Caco-2 (cell line): ENCODE data around the gene CSF3R. TPM values are rescaled to one million over a fixed set of nuclear protein-coding genes. Genes with fewer than 3 reads are reported as not detected.

Source experiments
- BruUV-seq: library from RNA; stranded (reverse); fragments of 400-500 nt; replicated peaks from 2 replicates; lab custom pipeline; 2021; lab: Mats Ljungman, UMichigan
- CTCF ChIA-PET: fragments of 300-600 bp; sonication (Branson Sonifier 250); formaldehyde crosslinking; loops from one replicate; lab custom pipeline; 2022; ENCODE audit warnings: antibody characterized with exemption; lab: Charles Lee
- POLR2A ChIA-PET: fragments of 300-600 bp; sonication (Branson Sonifier 250); formaldehyde crosslinking; loops from one replicate; lab custom pipeline; 2022; ENCODE audit warnings: antibody characterized with exemption; lab: Charles Lee
- DNase-seq, 2 experiments: peaks; one replicate each; pipeline versions ENCODE4 v3.0.0 to v3.0.0-alpha.2; 2020 to 2022
- H3K27me3 ChIP-seq: replicated peaks from 2 replicates; pipeline ENCODE4 v1.6.0; 2011; ENCODE audit warnings: low read length; ENCODE audit not compliant: control insufficient read depth, insufficient read depth
- H3K36me3 ChIP-seq: 2 replicates; pipeline ENCODE4 v1.5.1; 2011; ENCODE audit warnings: low read length; ENCODE audit not compliant: control insufficient read depth, insufficient read depth
- H3K4me1 ChIP-seq: fragments of 250-450 bp; sonication (Bioruptor Pico); 2 replicates; pipeline ENCODE4 v1.5.1; 2020; ENCODE audit warnings: mild to moderate bottlenecking
- H3K4me3 ChIP-seq: 2 replicates; pipeline ENCODE4 v1.5.1; 2011; ENCODE audit warnings: low read depth, mild to moderate bottlenecking, control low read depth, low read length
- H3K9me3 ChIP-seq: fragments of 250-450 bp; sonication (Bioruptor Pico); 2 replicates; pipeline ENCODE4 v1.5.1; 2020; ENCODE audit warnings: mild to moderate bottlenecking, moderate library complexity
- H3K27ac Mint-ChIP-seq: one replicate; pipeline ENCODE4 v1.8.0; 2022; ENCODE audit warnings: mixed read lengths; ENCODE audit not compliant: unreplicated experiment
- H3K27me3 Mint-ChIP-seq: one replicate; pipeline ENCODE4 v1.8.0; 2022; ENCODE audit warnings: mixed read lengths; ENCODE audit not compliant: insufficient read depth, unreplicated experiment
- H3K36me3 Mint-ChIP-seq: one replicate; pipeline ENCODE4 v1.8.0; 2022; ENCODE audit warnings: mild to moderate bottlenecking, mixed read lengths; ENCODE audit not compliant: insufficient read depth, unreplicated experiment
- H3K4me1 Mint-ChIP-seq: one replicate; pipeline ENCODE4 v1.8.0; 2022; ENCODE audit warnings: low read depth, mixed read lengths; ENCODE audit not compliant: unreplicated experiment
- H3K4me3 Mint-ChIP-seq: one replicate; pipeline ENCODE4 v1.8.0; 2022; ENCODE audit warnings: mild to moderate bottlenecking, moderate library complexity, mixed read lengths; ENCODE audit not compliant: unreplicated experiment
- H3K9me3 Mint-ChIP-seq: one replicate; pipeline ENCODE4 v1.8.0; 2022; ENCODE audit warnings: mixed read lengths; ENCODE audit not compliant: unreplicated experiment
- CTCF ChIP-seq, 2 experiments: fragments of 200-600 bp in 1 of 2; IDR thresholded peaks; 1 replicate in 1 of 2; 2 replicates in 1 of 2; pipeline versions ENCODE4 v1.5.1 to v1.8.0; 2011 to 2022; ENCODE audit warnings: antibody characterized with exemption in 1 of 2, control low read depth in 1 of 2, inconsistent platforms in 1 of 2, low read depth in 1 of 2, low read length in 1 of 2, mild to moderate bottlenecking in 1 of 2, moderate library complexity in 1 of 2; ENCODE audit not compliant: insufficient read depth in 1 of 2, severe bottlenecking in 1 of 2, unreplicated experiment in 1 of 2
- intact Hi-C: fragments of 100-400 bp; cut with micrococcal nuclease; formaldehyde crosslinking; loops from one replicate; pipeline ENCODE4 v1.10.0; 2022; ENCODE audit not compliant: unreplicated experiment
- total RNA-seq: library from RNA; stranded (reverse); gene quantifications from 2 replicates; pipeline ENCODE4 v1.2.3, GENCODE V29; 2022

CSF3R gene
- total RNA-seq, 1 experiment from 2014 or later, result 1.4 TPM

DNA sequence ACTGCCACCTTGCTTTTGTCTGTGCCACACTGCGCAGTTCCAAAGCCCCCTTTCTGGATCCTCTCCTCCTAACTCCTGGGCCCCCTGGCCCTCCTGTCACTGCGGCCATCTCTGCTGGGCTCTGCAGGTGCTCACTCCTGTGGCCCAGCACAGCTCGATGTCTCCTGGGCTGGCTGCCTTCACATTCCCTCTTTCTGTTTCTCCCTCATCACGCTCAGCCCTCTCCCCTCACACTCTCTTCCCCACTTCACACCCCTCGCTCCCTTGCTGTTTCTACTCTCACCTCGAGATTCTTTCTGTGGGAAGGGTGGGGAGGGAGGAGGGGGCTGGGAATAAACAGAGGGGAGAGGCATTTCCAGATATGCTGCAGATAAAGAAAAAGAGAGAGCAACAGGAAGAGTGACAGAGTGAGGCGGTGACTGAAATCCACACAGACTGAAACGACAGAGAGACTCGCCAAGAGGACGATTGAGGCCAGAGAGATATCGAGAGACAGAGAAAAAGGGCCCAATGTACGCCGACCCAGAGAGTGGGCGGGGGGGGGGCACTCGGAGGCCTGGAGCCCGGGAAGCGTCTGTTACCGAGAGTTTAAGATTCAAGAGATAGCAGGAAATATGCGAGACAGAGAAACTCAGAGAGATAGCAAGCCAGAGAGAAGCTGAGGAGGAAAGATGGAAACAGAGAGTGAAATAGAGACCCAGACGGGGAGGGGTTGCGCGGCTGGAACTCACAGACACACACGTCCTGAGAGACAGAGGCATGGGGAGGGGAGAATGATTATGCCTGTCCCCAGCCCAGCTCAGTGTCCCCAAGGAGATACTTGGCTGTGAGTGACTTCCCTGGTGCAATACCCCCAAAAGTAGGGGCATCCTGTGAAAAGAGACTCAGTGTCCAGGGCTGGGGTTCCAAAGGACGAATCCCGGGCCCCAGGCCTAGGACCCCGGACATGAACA lies 666 bp downstream of the CSF3R start:
- H3K27ac Mint-ChIP-seq, result peak overlapping the region; percentile 67
- H3K36me3 ChIP-seq, result no peaks in the 10 kb centered on the region
- peaks cover 4% of the 10 kb centered on the region for H3K36me3 Mint-ChIP-seq
- no TSS peak for BruUV-seq
- CTCF ChIA-PET, result interaction anchor here (0.6 to 0.8 kb wide), 2 partner anchors 31 to 397 kb away, joined by 3 read pairs; partner anchors contain the start of gene OSCP1
- DNase-seq, result no peak
- H3K4me3 Mint-ChIP-seq, result peak overlapping the region; percentile 49
- H3K4me3 ChIP-seq, result no peak overlapping the region
- H3K4me1 Mint-ChIP-seq, result peaks cover 10% of the 10 kb centered on the region
- no peaks in the 10 kb centered on the region for H3K27me3 ChIP-seq
- POLR2A ChIA-PET, result no interaction called here
- H3K27me3 Mint-ChIP-seq, result no peaks in the 10 kb centered on the region
- H3K9me3 Mint-ChIP-seq, result no peaks in the 10 kb centered on the region
- no peaks in the 10 kb centered on the region for H3K9me3 ChIP-seq
- H3K4me1 ChIP-seq, result peaks cover 15% of the 10 kb centered on the region
- TF ChIP-seq CTCF (IDR thresholded peaks at IDR 0.05; ENCODE audit: insufficient read depth in 1 of 2, low read depth in 1 of 2, low read length in 1 of 2, severe bottlenecking in 1 of 2, unreplicated experiment in 1 of 2), result no peak
- intact Hi-C loops, result no loop called here

DNA sequence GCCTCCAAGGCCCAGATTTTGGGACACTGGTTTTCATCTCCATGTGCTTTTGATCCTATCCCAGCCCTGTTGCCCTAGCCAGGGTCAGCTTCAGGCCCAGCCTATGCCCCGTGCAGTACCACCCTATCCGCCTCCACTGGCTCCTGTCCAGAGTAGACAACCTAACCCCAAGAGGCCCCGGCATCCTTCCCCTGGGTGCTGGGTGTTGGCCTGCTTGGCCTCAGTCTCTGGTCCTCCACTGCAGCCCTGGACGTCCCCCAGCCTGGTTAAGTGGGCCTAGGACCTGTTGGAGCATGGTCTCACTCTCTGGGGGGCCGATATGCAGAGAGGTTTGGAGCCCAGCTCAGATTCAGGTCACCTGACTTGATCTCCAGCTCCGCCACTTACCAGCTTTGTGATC lies 1.6 kb downstream of the CSF3R start:
- ChIA-PET CTCF (no interaction called here), POLR2A (no interaction called here)
- Mint-ChIP-seq H3K36me3 (no peaks in the 10 kb centered on the region), H3K9me3 (no peaks in the 10 kb centered on the region), H3K27ac (no peak overlapping the region), H3K4me3 (no peak overlapping the region), H3K4me1 (peaks cover 10% of the 10 kb centered on the region), H3K27me3 (no peaks in the 10 kb centered on the region)
- H3K9me3 ChIP-seq, result no peaks in the 10 kb centered on the region
- H3K27me3 ChIP-seq, result no peaks in the 10 kb centered on the region
- H3K4me3 ChIP-seq, result no peak overlapping the region
- no TSS peak for BruUV-seq
- H3K36me3 ChIP-seq, result no peaks in the 10 kb centered on the region
- H3K4me1 ChIP-seq, result peaks cover 6% of the 10 kb centered on the region
- intact Hi-C loops, result no loop called here
- no peak for TF ChIP-seq CTCF (IDR thresholded peaks at IDR 0.05; ENCODE audit: insufficient read depth in 1 of 2, low read depth in 1 of 2, low read length in 1 of 2, severe bottlenecking in 1 of 2, unreplicated experiment in 1 of 2)
- no peak for DNase-seq

DNA sequence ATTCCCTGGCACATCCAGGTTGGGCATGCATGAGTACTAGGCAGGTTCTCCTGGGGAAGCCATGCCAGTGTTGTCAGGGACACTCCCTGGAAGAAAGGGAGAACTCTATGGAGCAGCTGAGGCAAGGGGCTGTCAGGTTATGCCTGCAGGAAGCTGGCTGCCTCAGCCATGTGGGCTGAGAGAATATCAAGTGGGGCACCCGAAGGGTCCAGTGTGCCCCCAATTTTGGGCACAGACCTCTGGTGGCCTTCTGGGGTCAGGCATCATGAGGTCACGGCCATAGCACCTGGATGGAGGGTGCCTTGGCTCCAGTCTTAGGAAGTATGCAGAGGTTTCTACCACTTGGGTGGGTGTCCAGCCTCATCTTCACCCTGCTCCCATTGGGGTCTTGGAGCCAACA lies 2.6 kb downstream of the CSF3R start:
- H3K9me3 Mint-ChIP-seq, result no peaks in the 10 kb centered on the region
- CTCF ChIA-PET, result no interaction called here
- intact Hi-C loops, result no loop called here
- no peak for TF ChIP-seq CTCF (IDR thresholded peaks at IDR 0.05; ENCODE audit: insufficient read depth in 1 of 2, low read depth in 1 of 2, low read length in 1 of 2, severe bottlenecking in 1 of 2, unreplicated experiment in 1 of 2)
- no peaks in the 10 kb centered on the region for H3K27me3 ChIP-seq
- DNase-seq, result no peak
- POLR2A ChIA-PET, result no interaction called here
- H3K4me1 ChIP-seq, result peaks cover 4% of the 10 kb centered on the region
- no peak overlapping the region for H3K27ac Mint-ChIP-seq
- peaks cover 10% of the 10 kb centered on the region for H3K4me1 Mint-ChIP-seq
- no peaks in the 10 kb centered on the region for H3K36me3 Mint-ChIP-seq
- H3K4me3 ChIP-seq, result no peak overlapping the region
- no peaks in the 10 kb centered on the region for H3K27me3 Mint-ChIP-seq
- no TSS peak for BruUV-seq
- H3K36me3 ChIP-seq, result no peaks in the 10 kb centered on the region
- H3K4me3 Mint-ChIP-seq, result no peak overlapping the region
- H3K9me3 ChIP-seq, result no peaks in the 10 kb centered on the region
